MM.1S (cell line): ENCODE results near the gene THSD7B.

Source experiments
- DNase-seq: peaks from one replicate; pipeline ENCODE4 v3.0.0-alpha.2; 2015
- H2AFZ ChIP-seq: fragments of 300-600 bp; sonication (generic); 2 replicates; pipeline ENCODE4 v1.6.0; 2016; ENCODE audit warnings: antibody characterized with exemption, low read length
- H3F3A ChIP-seq: fragments of 300-600 bp; sonication (generic); 2 replicates; pipeline ENCODE4 v1.6.1; 2016; ENCODE audit warnings: mild to moderate bottlenecking, antibody characterized with exemption, low read length, moderate library complexity, mixed read lengths; ENCODE audit not compliant: insufficient read depth
- H3K27ac ChIP-seq: fragments of 300-600 bp; sonication (generic); 2 replicates; pipeline ENCODE4 v1.5.1; 2016; ENCODE audit warnings: mild to moderate bottlenecking, low read length
- H3K27me3 ChIP-seq: fragments of 300-600 bp; sonication (generic); replicated peaks from 2 replicates; pipeline ENCODE4 v1.6.0; 2016; ENCODE audit warnings: low read length; ENCODE audit not compliant: insufficient read depth
- H3K36me3 ChIP-seq: fragments of 300-600 bp; sonication (generic); replicated peaks from 2 replicates; pipeline ENCODE4 v1.6.1; 2016; ENCODE audit warnings: mild to moderate bottlenecking, low read length, mixed read lengths; ENCODE audit not compliant: insufficient read depth
- H3K4me1 ChIP-seq: fragments of 300-600 bp; sonication (generic); 2 replicates; pipeline ENCODE4 v1.6.1; 2016; ENCODE audit warnings: low read length, mixed read lengths
- H3K4me2 ChIP-seq: fragments of 300-600 bp; sonication (generic); 2 replicates; pipeline ENCODE4 v1.6.0; 2016; ENCODE audit warnings: low read depth, low read length
- H3K4me3 ChIP-seq: fragments of 300-600 bp; sonication (generic); 2 replicates; pipeline ENCODE4 v1.5.1; 2016; ENCODE audit warnings: low read length, mixed read lengths
- H3K79me2 ChIP-seq: fragments of 300-600 bp; sonication (generic); 2 replicates; pipeline ENCODE4 v1.6.1; 2016; ENCODE audit warnings: mixed run types, low read length, mixed read lengths
- H3K9ac ChIP-seq: fragments of 300-600 bp; sonication (generic); 2 replicates; pipeline ENCODE4 v1.6.1; 2016; ENCODE audit warnings: low read length, mixed read lengths
- H3K9me2 ChIP-seq: fragments of 300-600 bp; sonication (generic); replicated peaks from 2 replicates; pipeline ENCODE4 v1.6.1; 2016; ENCODE audit warnings: mild to moderate bottlenecking, low read length, mixed read lengths; ENCODE audit not compliant: insufficient read depth
- H3K9me3 ChIP-seq: fragments of 300-600 bp; sonication (generic); replicated peaks from 2 replicates; pipeline ENCODE4 v1.6.1; 2016; ENCODE audit warnings: mild to moderate bottlenecking, low read length, mixed read lengths; ENCODE audit not compliant: insufficient read depth
- H4K20me1 ChIP-seq: fragments of 300-600 bp; sonication (generic); 2 replicates; pipeline ENCODE4 v1.6.1; 2016; ENCODE audit warnings: mild to moderate bottlenecking, low read length, moderate library complexity, mixed read lengths; ENCODE audit not compliant: insufficient read depth
- CTCF ChIP-seq: fragments of 300-600 bp; sonication (generic); IDR thresholded peaks from 2 replicates; pipeline ENCODE4 v1.5.1; 2016; ENCODE audit warnings: antibody characterized with exemption, low read length, mixed read lengths
- EZH2 ChIP-seq: fragments of 300-600 bp; sonication (generic); optimal IDR thresholded peaks from 2 replicates; pipeline ENCODE3; 2017; ENCODE audit warnings: low read depth, mild to moderate bottlenecking, antibody characterized with exemption, low read length, mixed read lengths
- EZH2phosphoT487 ChIP-seq: fragments of 300-600 bp; sonication (generic); IDR thresholded peaks from 2 replicates; pipeline ENCODE4 v1.6.1; 2018; ENCODE audit warnings: antibody characterized with exemption, low read length

The THSD7B gene

DNA sequence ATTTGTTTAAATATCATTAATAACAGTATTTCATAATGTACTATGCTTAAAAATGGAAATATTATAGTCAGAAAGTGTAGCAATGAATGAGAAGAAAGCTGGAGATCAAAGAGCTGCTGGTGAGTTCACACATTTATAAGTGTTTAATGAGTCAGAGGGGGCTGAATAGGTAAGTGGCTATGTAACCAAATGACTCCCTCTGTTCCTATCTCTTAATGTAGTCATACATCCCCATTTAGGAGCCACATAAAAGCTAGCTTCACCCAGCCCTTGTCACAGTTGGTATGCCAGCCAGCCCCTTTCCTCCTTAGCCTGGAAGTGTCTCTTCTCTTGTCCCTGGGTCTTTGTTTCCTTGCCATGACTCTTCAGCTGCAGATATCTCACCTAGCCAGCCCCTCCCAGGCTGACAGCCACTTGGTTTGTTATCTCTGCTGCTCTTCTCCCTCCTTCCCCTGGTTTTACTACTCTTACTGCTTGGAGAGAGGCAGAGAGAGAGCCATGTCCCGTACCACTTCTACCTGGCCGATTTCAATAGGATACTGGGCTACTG lies 760.4 kb downstream of the THSD7B start:
- no peak overlapping the region for H3K4me2 ChIP-seq
- no peak overlapping the region for H3K9ac ChIP-seq
- TF ChIP-seq EZH2, result no peak
- H4K20me1 ChIP-seq, result no peaks in the 10 kb centered on the region
- no peak for DNase-seq
- no peaks in the 10 kb centered on the region for H3K79me2 ChIP-seq
- H2AFZ ChIP-seq, result no peak overlapping the region
- H3K9me3 ChIP-seq, result no peaks in the 10 kb centered on the region
- no peak overlapping the region for H3K27ac ChIP-seq
- no peaks in the 10 kb centered on the region for H3F3A ChIP-seq
- no peaks in the 10 kb centered on the region for H3K36me3 ChIP-seq
- no peaks in the 10 kb centered on the region for H3K9me2 ChIP-seq
- no peaks in the 10 kb centered on the region for H3K27me3 ChIP-seq
- H3K4me1 ChIP-seq, result no peaks in the 10 kb centered on the region
- H3K4me3 ChIP-seq, result no peak overlapping the region

DNA sequence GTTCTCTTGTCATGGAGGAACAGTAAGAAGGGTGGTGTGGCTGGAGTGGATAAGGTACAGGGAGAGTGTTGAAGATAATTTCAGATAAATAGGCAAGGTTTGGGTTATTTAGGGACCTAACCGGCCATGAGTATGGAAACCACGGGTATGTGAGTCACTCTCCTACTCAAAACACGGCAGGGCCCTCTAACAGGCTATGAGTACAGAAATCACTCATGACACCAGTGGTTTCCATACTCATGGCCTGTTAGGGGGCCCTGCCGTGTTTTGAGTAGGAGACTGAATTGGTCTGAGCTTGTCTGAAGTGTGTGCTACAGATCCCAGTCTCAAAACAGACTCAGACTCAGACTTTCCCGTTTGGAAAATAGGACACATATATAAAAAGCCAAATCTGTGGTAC lies 770.6 kb downstream of the THSD7B start:
- Histone ChIP-seq H3K9ac (no peak overlapping the region), H3K27ac (no peak overlapping the region), H2AFZ (no peak overlapping the region), H3K9me3 (no peaks in the 10 kb centered on the region), H3K4me1 (no peaks in the 10 kb centered on the region), H3K4me2 (no peak overlapping the region), H3K36me3 (no peaks in the 10 kb centered on the region), H3K27me3 (no peaks in the 10 kb centered on the region), H4K20me1 (no peaks in the 10 kb centered on the region), H3K4me3 (no peak overlapping the region), H3K9me2 (no peaks in the 10 kb centered on the region), H3K79me2 (no peaks in the 10 kb centered on the region), H3F3A (no peaks in the 10 kb centered on the region)
- no peak for DNase-seq
- no peak for TF ChIP-seq EZH2

GRCh38 chr2:137539336-137539735 lies 774.0 kb downstream of the THSD7B start:
- Histone ChIP-seq H3K4me2 (no peak overlapping the region), H4K20me1 (no peaks in the 10 kb centered on the region), H3F3A (no peaks in the 10 kb centered on the region), H3K4me1 (no peaks in the 10 kb centered on the region), H2AFZ (no peak overlapping the region), H3K4me3 (no peak overlapping the region), H3K9me3 (no peaks in the 10 kb centered on the region), H3K79me2 (no peaks in the 10 kb centered on the region), H3K27ac (no peak overlapping the region), H3K9ac (no peak overlapping the region), H3K36me3 (no peaks in the 10 kb centered on the region), H3K27me3 (no peaks in the 10 kb centered on the region), H3K9me2 (no peaks in the 10 kb centered on the region)
- no peak for DNase-seq
- TF ChIP-seq CTCF (no peak), EZH2phosphoT487 (no peak), EZH2 (no peak)

DNA sequence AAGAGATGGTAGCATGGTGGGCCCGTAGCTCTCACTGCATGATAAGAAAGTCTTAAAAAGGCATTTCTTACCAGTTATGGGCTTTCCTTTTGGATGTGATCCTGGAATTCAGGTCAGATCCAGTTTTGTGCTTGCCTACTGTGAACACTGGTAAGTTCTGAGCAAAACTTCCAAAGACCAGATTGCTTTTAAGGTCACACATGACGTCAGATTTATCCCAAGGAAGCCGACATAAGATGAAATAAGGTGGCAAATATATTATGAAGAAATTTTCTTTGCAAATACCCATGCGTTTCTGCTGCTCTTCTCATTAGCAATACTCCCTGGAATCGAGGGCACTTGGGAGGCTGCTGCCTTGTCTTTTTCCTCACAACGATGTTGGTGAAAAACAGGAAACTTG lies 782.5 kb downstream of the THSD7B start:
- H3K4me3 ChIP-seq, result no peak overlapping the region
- no peaks in the 10 kb centered on the region for H3K36me3 ChIP-seq
- H3K4me1 ChIP-seq, result no peaks in the 10 kb centered on the region
- no peak overlapping the region for H3K9ac ChIP-seq
- H3K27me3 ChIP-seq, result no peaks in the 10 kb centered on the region
- no peaks in the 10 kb centered on the region for H3K9me3 ChIP-seq
- H3K27ac ChIP-seq, result no peak overlapping the region
- H3K79me2 ChIP-seq, result no peaks in the 10 kb centered on the region
- DNase-seq, result no peak
- TF ChIP-seq EZH2, result no peak
- no peak for TF ChIP-seq CTCF
- TF ChIP-seq EZH2phosphoT487, result no peak
- no peak overlapping the region for H2AFZ ChIP-seq
- H3K9me2 ChIP-seq, result no peaks in the 10 kb centered on the region
- H3K4me2 ChIP-seq, result no peak overlapping the region
- no peaks in the 10 kb centered on the region for H3F3A ChIP-seq
- H4K20me1 ChIP-seq, result no peaks in the 10 kb centered on the region
